NOMO-1 (cell line): ENCODE results near the gene TMEM229B.

Experiments used
- DNase-seq, 2 experiments: peaks; one replicate each; lab custom pipeline; 2025; ENCODE audit not compliant: unreplicated experiment in 2 of 2; lab: John Stamatoyannopoulos, UW

TMEM229B gene

DNA sequence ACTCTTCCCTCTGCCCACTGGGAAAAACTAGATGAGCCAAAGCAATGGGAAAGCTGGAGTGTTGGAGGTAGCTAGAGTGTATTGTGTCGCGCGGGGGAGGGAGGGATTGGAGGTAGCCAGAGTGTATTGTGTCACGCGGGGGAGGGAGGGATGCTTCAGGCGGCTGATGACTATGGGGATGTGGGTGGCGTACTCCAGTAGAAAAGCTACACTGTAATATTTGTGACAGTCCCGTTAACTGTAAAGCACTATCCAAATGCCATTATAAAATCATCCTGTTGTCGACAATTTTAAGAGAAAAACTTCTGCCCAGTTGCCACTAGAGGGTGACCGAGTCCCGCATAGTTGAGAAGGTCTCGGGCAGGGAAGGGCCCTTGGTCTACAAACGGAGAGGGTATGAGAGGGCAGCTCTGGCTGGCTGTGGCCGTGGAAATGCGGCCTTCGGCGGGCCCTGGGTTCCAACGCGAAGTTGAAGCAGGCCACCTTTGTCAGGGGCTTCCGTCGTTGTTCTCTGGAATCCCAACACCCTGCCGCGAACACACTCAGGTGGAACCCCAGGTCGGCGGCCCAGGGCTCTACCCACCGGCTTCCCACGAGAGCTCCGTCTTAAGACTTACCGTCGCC, 61.4 kb downstream of the TMEM229B start:
- peak; percentile 57 to 78 for DNase-seq

DNA sequence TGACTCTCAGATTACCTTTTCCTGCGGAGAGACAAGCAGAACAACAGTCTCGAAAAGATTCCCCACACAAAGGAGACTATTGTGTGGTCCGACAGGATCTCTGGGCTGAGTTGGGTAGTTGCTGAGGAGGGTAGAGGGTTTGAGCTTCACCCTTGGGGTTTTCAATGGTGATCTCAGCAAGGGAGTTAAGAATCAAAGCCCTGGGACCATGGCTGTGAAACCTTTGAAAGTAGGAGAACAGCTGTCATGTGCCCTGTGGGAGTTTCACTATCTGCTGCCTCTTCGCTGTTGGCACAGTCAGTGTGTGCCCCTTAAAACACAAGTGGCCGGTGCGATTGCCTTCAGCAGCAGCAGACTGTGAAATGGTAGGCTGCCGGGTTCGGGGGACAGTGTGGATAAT, 62.4 kb downstream of the TMEM229B start:
- DNase-seq, result no peak

DNA sequence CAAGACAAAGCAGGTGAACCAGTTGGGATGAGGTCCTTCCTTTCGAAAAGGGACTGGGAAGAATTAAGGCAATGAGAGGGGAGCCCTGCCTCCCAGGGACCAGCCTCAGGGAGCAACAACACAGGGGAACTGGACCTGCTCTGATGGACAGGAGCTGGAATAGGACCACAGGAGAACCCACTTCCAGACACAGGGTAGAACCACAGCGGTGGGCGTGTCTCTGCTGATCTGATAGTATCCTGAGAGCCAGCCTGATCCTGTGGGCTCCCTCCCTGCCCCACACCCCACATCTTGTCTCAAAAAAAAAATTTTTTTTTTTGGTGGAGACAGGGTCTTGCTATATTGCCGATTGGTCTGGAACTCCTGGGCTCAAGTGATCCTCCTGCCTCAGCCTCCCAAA, 62.9 kb downstream of the TMEM229B start:
- no peak for DNase-seq

DNA sequence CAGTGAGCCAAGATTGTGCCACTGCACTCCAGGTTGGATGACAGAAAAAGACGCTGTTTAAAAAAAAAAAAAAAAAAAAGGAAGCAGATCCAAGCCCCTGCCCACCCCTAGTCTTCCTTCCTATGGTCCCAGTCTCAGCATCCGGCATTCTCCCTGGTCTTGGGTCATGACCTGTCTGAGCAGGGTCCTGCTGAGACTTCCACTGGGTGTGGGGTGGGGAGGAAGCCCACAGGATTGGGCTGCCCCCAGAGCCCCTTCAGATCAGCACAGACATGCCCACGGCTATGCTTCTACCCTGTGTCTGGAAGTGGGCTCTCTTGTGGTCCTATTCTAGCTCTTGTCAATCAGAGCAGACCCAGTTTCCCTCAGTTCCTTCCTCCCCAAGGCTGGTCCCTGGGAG, 64.0 kb downstream of the TMEM229B start:
- no peak for DNase-seq

GRCh38 chr14:67423424-67423823, 65.1 kb downstream of the TMEM229B start:
- DNase-seq, result peak; percentile 31 to 33

GRCh38 chr14:67421356-67422224, 66.9 kb downstream of the TMEM229B start:
- no peak for DNase-seq
